GM18868 (cell line): ENCODE data around the gene TMC4.
"Not testable (repeated sequence)": the region's sequence is repeated elsewhere in the genome, so short reads cannot be mapped to it uniquely, and the experiment has no call there.

Experiments
- ATAC-seq: cut with Tn5 transposase; IDR thresholded peaks from one replicate; pipeline ENCODE4 v1.9.1; 2021; ENCODE audit warnings: mild to moderate bottlenecking, moderate library complexity; ENCODE audit not compliant: unreplicated experiment

The TMC4 gene, protein sequence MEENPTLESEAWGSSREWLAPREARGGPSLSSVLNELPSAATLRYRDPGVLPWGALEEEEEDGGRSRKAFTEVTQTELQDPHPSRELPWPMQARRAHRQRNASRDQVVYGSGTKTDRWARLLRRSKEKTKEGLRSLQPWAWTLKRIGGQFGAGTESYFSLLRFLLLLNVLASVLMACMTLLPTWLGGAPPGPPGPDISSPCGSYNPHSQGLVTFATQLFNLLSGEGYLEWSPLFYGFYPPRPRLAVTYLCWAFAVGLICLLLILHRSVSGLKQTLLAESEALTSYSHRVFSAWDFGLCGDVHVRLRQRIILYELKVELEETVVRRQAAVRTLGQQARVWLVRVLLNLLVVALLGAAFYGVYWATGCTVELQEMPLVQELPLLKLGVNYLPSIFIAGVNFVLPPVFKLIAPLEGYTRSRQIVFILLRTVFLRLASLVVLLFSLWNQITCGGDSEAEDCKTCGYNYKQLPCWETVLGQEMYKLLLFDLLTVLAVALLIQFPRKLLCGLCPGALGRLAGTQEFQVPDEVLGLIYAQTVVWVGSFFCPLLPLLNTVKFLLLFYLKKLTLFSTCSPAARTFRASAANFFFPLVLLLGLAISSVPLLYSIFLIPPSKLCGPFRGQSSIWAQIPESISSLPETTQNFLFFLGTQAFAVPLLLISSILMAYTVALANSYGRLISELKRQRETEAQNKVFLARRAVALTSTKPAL

DNA sequence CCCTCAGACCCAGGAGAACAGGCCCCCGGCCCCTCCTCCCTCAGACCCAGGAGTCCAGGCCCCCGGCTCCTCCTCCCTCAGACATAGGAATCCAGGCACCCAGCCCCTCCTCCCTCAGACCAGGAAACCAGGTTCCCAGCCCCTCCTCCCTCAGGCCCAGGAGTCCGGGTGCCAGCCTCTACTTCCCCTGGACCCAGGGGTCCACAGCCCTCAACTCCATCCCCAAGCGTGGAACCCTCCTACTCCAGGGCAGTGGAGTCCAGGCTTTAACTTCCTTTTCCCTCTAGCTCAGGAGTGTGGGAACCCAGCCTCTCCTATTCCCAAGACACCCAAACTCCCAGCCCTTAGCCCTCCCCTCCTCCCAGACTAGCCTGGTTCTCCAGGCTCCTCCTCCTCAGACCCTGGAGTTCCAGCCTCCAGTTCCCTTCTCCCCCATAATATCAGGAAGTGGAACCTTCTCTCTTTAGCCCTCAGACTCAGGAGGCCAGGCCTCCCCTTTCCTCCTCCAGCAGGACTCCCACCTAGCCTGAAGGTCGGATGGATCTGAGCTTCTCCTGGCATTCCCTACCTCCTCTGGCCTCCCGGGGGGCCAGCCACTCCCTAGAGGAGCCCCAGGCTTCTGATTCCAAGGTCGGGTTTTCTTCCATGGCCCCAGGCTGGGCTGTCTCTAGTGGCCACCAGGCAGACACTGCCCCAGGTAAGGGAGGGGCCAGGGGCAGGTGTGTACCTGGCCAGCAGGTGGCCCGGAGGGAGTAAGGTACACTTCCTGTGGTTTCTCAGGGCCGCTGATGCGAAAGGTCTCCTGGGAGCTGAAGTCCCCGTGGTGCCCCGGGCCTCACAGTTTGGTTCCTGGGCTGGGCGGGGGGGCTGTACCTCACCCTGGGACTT, at the start of gene TMC4:
TSS of gene TMC4 (minus strand) at position 690 of the 888 bp plus-strand sequence. CDS start at position 647, 43 bp downstream.
- no peak for ATAC-seq

DNA sequence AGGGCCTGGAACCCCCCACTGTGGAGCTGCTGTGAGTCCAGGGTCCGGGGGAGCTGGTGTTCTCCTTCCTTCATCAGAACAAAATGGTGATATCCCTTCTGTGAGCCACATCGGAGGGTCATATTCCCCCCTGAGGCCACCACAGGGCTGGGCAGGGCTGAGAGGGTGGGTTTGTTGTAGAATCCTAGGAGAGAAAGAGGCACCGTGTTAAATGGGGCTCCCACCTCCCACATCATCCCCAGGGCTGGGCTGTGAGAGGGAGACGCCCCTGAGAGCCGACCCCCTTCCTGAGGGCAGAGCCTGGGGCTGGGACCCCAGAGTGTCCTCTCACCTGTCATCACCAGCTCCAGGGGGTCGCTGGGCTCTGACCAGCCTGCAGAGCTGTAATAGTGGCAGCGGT, 49.0 kb upstream of the TMC4 start:
- not testable (repeated sequence) for ATAC-seq

DNA sequence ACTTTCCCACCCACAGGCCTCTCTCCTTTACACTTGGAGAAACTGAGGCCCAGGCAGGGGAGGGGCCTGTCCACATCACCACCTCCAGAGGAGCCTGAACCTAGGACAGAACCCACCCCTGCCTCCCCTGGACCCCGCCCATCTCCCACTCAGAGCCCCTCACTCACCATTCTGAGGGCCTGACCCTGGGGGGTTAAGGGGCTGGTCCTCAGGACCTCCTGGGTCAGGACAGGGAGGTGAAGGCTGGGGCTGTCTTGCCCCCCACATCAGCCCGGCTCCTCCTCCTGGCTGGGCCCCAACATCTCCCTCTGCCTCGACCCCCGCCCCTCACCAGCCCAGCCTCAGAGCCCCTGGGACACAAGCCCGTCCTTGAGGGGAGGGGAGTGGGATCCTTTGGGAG, 46.7 kb upstream of the TMC4 start:
- not testable (repeated sequence) for ATAC-seq

DNA sequence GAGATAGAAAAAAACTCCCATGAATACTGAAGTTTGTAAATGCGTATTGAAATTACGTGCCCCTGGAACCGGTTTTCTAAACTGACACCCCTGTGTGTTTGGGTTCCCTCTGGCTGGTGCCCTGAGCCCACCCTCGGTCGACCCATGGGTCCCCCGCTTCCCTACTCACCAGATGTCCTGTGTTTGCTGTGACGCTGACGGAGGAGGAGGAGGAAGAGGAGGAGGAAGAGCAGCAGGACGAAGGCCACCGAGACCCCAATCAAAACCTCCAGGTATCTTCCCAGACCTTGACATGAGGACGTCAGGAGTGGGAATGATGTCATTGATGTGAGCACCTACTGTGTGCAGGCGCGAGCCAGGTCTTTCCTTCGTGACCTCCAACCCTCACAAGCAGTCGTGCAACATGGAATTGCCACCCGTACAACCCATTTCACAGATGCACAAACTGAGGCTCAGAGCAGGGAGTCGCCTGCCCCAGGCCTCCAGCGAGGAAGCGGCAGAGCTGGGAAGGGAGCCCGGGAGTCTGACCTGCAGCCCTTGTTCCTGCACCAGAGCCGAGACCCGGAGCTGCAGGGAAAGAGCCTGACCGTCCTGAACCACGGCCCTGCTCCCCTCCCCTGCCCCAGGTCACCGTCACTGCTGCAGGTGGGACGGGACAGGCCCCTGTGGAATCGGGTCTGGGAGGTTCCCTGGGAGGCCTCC, 46.2 kb upstream of the TMC4 start:
- no peak for ATAC-seq

DNA sequence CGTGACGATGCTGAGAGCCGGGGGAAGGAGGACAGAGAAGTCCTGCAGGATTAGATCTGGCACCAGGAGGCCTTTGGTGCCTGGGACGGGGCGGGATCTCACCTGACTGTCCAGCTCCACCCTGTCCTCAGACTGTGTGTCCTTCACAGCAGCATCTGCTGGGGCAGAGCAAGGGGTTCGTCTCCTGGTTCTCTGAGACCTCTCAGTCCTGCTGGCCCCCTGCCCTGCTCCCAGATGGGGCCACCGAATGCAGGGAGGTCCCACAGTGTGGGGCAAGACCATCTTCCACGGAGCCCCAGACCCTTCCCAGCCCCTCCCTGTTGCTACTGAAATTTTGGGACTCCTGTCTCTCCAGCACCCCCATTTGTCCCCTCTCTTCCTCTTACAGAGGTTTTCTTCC, 45.3 kb upstream of the TMC4 start:
- ATAC-seq = no peak

DNA sequence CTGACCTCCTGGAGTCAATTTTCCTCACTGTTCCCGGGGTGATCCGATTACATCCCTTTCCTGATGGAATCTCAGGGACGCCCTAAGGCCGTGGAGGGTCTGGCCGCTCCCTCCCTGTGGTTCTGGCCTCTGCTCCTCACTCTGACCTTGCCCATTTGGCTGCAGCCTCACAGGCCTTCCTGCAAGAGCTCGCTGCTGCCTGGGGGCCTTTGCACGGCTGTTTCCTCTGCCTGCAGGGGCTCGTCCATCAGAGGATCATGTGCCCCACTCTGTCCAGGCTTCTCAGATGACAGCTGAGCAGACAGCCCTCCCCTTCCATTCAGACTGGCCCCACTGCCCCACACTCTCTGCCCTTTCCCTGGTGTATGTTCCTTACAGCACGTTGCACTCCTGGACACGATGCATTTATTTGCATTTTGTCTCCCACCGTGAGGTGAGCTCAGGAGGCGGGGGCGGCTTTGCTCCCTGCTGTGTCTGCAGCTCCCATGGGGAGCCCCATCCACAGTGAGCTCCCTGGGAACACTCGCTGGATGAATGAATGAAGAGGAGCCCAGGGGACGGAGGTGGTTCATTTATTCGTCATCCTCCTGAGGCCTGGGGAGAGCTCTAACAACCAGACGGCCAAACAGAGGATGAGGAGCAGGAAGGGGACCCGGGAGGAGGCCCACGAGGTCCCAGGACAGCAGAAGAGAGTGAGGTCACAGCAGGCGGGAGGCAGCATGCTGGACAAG, 44.7 kb upstream of the TMC4 start:
- ATAC-seq = not testable (repeated sequence)

DNA sequence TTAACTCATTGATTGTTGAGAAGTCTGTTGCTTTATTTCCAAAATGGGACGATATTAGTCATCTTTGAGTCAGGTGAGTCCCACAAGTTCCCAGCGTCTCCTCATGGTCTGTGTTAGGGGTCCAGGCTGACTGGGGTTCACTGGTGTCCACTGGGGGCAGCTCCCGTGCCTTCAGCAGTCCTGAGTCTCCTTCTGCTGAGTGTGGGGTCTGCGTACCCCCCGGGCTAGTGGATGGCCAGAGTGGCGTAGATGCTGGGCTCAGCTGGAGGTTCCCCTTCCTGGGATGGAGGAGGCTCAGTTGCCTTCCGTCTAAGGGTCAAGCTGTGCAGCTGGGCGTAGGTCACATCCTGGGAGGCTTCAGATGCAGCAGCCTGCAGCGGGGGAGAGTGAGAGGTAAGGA, 43.9 kb upstream of the TMC4 start:
- no peak for ATAC-seq

DNA sequence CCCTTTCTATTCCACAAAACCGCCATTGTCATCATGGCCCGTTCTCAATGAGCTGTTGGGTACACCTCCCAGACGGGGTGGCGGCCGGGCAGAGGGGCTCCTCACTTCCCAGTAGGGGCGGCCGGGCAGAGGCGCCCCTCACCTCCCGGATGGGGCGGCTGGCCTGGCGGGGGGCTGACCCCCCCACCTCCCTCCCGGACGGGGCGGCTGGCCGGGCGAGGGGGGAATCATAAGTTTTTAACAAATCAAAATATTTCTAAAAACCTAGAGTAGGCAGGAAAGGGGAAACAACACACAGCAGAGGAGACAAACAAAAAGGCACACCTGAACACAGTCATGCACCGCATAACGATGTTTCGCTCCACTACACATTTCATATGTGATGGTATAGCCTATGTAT, 41.8 kb upstream of the TMC4 start:
- ATAC-seq = not testable (repeated sequence)

DNA sequence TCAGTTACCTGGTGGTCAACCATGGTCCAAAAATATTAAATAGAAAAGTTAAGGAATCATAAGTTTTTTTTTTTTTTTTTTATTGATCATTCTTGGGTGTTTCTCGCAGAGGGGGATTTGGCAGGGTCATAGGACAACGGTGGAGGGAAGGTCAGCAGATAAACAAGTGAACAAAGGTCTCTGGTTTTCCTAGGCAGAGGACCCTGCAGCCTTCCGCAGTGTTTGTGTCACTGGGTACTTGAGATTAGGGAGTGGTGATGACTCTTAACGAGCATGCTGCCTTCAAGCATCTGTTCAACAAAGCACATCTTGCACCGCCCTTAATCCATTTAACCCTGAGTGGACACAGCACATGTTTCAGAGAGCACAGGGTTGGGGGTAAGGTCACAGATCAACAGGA, 41.3 kb upstream of the TMC4 start:
- not testable (repeated sequence) for ATAC-seq

DNA sequence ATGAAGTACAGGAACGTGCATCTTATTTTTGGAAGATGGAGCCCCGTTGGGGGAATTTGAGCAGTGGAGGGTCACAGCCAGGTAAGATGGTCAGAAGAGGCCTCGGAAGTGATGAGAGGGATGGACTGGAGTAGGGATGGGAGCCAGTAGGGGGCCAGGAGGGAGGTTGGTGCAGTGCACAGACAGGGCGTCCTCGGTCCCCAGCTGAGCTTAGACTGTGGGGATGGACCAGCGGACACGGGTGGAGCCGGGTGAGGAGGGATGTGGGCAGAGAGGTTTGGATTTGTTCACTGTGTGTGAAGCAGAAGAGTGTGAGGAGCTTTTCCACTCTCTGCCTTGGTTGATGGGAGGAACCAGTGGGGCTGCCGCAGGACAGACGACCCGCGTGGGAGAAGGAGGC, 38.3 kb upstream of the TMC4 start:
- ATAC-seq = no peak

DNA sequence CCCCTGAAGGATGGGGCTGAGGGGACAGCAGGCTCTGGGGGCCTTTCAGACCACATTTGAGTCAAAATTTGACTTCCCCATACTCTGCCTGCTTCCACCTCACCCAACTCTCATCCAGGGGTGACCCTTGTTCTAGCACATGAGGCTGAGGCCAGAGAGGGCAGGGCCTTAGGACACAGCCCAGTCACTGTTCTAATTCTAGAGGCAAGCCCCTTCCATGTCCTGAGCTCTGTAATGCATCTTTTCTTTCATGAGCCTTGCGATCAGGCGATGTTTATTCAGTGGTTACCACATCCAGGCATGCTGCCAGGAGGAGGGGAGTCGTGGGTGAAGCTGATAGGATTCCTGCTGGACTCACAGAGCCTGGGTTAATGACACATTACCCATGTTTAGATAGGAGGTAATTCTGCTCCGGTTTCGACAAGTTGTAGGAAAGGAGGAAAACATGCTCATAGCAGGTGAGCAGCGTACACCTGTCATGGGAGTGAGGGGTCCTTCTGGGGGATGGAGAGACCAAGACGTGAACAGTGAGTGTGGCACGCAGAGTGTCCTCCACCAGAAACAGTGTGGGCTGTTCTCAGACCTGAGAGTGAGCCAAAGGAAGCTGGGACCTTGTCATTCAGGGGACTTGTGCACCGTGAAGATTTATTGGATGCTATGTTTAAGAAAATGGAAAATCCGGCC, 37.0 kb upstream of the TMC4 start:
- ATAC-seq = no peak

DNA sequence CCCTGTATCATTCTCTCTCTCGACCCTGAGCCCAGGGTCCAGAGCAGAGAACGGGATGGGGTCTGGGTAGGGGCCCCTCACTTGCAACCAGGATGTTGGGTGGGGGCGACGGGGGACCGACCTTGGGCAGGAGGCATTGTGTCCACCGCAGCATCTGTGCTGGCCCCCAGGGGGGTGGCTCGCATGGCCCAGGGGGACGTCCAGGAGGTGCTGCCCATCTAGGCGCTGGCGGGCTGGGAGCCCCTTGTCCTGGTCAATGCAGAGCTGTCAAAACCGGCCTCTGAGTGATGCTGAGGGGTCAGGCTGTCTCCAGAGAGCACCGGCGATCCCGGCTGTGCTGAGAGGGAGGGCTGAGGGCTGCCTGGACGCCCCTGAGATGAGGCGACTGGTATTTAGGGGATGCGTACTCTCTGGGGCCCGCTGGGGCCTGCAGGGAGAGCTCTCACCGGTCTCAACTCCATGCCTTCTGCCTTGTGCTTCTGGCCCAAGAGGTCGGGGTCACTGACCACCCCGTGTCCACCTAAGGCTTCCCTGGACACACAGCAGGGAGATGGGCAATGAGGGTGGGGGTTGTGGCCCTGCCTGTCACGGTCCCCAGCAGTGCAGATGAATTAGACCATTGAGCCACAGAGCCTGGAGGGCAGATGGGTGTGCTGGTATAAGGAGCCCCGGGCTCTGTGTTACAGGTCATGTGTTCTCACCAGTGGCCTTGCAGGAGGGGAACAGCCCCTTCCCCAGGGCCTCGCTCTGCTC, 36.3 kb upstream of the TMC4 start:
- ATAC-seq = no peak

DNA sequence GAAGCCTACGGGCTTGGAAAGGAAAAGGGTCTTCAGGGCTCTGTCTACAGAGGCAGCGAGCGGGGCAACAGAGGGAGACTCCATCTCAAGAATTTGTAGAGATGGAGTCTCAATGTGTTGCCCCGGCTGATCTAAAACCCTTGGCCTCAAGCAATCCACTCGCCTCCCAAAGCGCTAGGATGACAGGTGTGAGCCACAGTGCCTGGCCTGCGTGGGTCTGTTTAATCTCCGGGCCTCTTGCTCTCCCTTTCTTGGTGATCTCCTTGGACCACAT, 35.8 kb upstream of the TMC4 start:
- ATAC-seq = no peak

DNA sequence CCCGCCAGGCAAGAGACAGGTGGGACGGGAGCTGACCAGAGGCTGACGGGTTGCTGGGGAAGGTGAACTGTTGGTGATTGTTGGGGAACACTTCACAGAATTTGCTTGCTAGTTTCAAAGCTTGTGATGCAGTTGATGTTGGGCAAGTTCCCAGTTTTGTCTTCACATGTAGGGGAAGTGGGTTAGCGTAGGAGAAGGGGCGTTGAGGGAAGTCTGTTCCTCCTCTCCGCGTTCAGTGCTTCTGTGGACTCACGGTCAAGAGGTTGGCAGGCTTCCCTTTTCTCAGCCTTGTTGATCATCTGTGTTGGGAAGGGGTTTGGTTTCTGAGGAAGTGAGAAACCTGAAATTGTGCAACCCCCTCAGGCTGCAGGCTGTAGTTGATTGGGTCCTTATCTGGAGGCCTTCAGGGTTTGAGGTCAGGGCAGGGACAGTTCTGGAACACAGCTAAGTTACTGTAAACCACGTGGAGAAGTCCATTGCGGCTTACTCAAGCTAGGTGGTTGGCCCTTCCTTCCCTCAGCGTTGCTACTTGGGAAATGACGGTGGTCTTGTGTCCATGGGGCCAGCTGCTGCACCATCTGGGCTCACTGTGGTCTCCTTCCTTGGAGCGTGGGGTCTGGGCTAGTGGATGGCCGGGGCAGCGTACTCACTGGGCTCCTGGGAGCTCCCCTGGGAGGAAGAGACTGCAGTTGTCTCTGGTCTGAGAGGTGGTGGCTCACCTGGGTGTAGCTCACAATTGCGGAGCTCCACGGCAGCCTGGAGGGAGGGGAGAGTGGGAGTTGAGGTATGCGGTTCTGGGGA, 35.2 kb upstream of the TMC4 start:
- ATAC-seq = peak; percentile 39

DNA sequence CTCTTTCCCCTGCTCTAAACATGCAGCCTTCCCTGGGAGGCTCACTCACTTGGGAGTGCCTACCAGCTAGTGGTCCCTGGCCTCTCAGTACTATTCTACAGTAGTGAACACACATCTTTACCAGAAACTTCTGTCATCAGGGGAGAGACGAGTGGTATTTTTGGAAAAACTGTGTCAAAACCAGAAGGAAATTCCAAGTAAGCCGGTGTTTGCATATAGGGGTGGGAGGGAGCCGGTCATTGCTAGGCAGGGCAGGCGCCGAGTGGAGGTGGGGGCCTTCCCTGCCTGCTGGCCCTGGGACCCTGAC, 34.7 kb upstream of the TMC4 start:
- ATAC-seq = no peak

DNA sequence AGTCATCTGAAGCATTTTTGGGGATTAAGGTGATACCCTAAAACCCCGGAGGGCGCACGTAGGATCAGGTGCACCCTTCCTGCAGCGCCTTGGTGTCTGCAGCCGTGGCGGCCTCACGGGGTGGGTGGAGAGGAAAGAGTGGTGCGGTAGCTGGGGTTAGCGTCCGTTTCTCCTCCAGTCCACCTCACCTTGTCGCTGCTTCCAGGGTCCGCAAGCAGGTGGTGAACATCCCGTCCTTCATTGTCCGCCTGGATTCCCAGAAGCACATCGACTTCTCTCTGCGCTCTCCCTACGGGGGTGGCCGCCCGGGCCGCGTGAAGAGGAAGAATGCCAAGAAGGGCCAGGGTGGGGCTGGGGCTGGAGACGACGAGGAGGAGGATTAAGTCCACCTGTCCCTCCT, 34.2 kb upstream of the TMC4 start:
- not testable (repeated sequence) for ATAC-seq

DNA sequence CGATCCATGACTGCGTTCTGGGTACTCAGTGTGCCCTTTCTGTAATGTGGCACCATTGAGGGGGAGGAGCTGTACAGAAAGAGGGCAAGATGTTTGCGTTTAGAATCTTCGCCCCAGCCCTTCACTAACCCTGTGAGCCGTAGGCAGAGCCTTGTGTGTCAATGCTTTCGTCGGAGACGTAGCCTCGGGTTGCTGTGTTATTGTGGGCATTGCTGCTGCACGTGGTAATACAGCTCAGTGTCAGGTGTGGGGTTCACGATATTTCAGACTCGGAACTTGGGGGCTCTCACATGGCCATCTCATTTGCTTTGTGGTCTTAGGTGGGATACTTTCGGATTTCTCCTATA, 33.8 kb upstream of the TMC4 start:
- no peak for ATAC-seq

DNA sequence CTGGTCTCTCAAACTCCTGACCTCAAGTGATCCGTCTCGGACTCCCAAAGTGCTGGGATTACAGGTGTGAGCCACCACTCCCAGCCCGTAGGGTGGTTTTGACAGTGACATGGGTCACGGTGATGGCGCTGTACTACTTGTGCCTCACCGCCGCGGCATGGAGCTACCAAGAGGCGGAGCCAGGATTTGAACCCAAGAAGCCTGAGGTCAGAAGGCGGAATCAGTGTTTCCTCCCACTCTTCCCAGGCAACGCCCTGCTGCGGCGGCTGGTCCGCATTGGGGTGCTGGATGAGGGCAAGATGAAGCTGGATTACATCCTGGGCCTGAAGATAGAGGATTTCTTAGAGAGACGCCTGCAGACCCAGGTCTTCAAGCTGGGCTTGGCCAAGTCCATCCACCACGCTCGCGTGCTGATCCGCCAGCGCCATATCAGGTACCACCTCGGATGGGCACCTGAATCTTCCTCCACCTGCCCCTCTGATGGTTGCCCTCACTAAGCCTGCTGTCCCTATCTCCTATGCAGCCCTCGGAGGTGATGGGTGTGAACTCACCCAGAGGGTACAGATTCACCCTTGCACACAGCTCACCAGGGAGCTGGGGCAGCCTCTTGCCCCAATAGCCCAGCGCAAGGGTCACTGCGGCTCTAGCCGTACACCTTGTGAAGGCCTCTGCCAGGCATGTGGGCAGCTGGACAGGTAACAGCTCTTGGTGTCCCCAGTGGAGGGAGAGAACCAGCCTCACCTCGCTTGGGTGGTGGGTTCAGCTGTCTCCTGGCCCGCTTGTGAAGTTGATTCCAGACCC, 33.3 kb upstream of the TMC4 start:
- no peak for ATAC-seq
